Breast epithelium (tissue), 4 donors: ENCODE data around the gene INSIG1. TPM values are rescaled to one million over a fixed set of nuclear protein-coding genes. Genes with fewer than 3 reads are reported as not detected.

Experiments used
- DNase-seq, 2 donors: peaks; one replicate each; pipeline ENCODE4 v3.0.0-alpha.2; 2019; ENCODE audit warnings: low spot score in 2 of 2
- H3K27ac ChIP-seq, 2 donors: fragments of 200-600 bp; sonication (generic) in 1 of 2; one replicate each; pipeline ENCODE4 v1.5.1; 2016 to 2019; ENCODE audit warnings: mild to moderate bottlenecking in 1 of 2
- H3K27me3 ChIP-seq, 2 donors: fragments of 200-600 bp; sonication (generic) in 1 of 2; one replicate each; pipeline versions ENCODE4 v1.5.1 to v1.6.0; 2017 to 2019; ENCODE audit warnings: control low read depth in 1 of 2, mild to moderate bottlenecking in 1 of 2
- H3K36me3 ChIP-seq: fragments of 200-600 bp; one replicate; pipeline ENCODE4 v1.5.1; 2019
- H3K4me1 ChIP-seq, 2 donors: fragments of 200-600 bp; sonication (generic); one replicate each; pipeline ENCODE4 v1.5.1; 2016 to 2019; ENCODE audit warnings: control low read depth in 1 of 2
- H3K4me3 ChIP-seq, 3 donors: fragments of 200-600 bp; sonication (generic); 1 replicate in 2 of 3; 2 replicates in 1 of 3; pipeline ENCODE4 v1.5.1; 2016 to 2019; ENCODE audit warnings: mild to moderate bottlenecking in 3 of 3, moderate library complexity in 2 of 3
- H3K9me3 ChIP-seq, 2 donors: fragments of 200-600 bp; sonication (generic) in 1 of 2; one replicate each; pipeline ENCODE4 v1.5.1; 2016 to 2019; ENCODE audit warnings: control low read depth in 1 of 2
- POLR2A ChIP-seq: fragments of 450-650 bp; IDR thresholded peaks from one replicate; pipeline ENCODE4 v1.6.1; 2016; ENCODE audit warnings: antibody characterized with exemption, mild to moderate bottlenecking, moderate library complexity
- POLR2AphosphoS5 ChIP-seq, 3 donors: sonication (generic); formaldehyde crosslinking; IDR thresholded peaks; one replicate each; pipeline ENCODE4 v1.6.1; 2017; ENCODE audit warnings: antibody characterized with exemption in 3 of 3
- intact Hi-C: fragments of 100-400 bp; cut with DNase I; formaldehyde crosslinking; loops from one replicate; pipeline ENCODE4 v1.15.1; 2023; ENCODE audit warnings: low total_unique reads
- total RNA-seq, 3 donors: library from RNA; depleted of rRNA; stranded (reverse); fragments of >200 nt; gene quantifications; one replicate each; pipeline ENCODE4 v1.1.0, GENCODE V29; 2016
- TF ChIP-seq, protein P1 (sequence below), 3 donors: fragments of 450-650 bp; IDR thresholded peaks; one replicate each; pipeline ENCODE4 v1.5.1; 2016 to 2017; ENCODE audit warnings: antibody characterized with exemption in 3 of 3, mild to moderate bottlenecking in 3 of 3, moderate library complexity in 3 of 3

The INSIG1 gene
- total RNA-seq, 3 donors from 2014 or later, result 37.0 to 89.6 (median 66.0) TPM

DNA sequence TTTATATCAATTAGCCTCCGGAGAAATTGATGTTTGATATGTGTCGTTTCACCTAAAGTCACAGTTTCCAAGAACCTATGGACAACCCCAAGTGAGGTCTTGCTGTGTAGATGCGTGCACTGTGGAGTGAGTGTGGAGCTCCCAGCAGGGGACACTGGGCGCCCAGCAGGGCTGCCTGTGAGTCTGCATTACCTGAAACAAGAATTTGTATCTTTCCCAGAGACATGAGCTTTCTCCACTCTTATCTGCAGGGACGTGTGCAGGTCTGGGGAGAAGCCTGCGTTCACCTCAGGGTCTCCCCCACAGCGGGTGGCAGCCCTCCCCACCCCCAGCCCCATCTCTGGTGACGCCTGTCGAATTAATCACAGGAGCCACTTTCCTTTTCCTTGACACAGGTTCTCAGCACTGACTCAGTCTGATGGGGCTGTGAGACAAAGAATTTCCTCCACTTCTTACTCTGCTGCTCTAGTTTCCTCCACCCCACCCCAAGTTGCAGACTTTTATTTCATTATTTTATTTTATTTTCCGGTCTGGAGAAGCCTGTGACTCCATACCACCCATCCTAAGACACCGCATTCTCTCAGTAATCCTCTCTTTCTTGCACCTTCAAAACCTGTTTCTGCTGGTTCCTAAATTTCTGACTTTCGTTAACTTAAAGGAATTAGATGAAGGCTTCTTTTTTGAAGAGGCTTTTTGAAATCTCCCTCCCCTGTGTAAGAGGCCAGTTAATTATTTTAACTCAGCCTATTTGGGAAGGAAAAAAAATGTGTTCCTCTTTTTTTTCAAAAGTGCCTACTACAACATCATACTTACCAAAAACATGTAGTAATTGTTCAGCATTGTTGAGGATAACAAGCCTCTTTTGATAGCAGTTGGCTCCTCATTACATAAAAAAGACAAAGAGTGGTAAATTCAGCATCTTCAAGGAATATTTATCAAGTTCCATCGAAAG is 17.0 kb upstream of the INSIG1 start:
- intact Hi-C loops, result no loop called here
- Histone ChIP-seq H3K27me3 (peaks cover 0 to 9% of the 10 kb centered on the region in 2 donors), H3K4me1 (no peaks in the 10 kb centered on the region), H3K4me3 (no peak overlapping the region), H3K9me3 (no peaks in the 10 kb centered on the region), H3K36me3 (no peaks in the 10 kb centered on the region), H3K27ac (no peak overlapping the region)
- peak in 1 of 2 donors; percentile 24 for DNase-seq
- TF ChIP-seq, protein P1, sequence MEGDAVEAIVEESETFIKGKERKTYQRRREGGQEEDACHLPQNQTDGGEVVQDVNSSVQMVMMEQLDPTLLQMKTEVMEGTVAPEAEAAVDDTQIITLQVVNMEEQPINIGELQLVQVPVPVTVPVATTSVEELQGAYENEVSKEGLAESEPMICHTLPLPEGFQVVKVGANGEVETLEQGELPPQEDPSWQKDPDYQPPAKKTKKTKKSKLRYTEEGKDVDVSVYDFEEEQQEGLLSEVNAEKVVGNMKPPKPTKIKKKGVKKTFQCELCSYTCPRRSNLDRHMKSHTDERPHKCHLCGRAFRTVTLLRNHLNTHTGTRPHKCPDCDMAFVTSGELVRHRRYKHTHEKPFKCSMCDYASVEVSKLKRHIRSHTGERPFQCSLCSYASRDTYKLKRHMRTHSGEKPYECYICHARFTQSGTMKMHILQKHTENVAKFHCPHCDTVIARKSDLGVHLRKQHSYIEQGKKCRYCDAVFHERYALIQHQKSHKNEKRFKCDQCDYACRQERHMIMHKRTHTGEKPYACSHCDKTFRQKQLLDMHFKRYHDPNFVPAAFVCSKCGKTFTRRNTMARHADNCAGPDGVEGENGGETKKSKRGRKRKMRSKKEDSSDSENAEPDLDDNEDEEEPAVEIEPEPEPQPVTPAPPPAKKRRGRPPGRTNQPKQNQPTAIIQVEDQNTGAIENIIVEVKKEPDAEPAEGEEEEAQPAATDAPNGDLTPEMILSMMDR (IDR thresholded peaks at IDR 0.05), result no peak
- TF ChIP-seq POLR2A, result no peak
- TF ChIP-seq POLR2AphosphoS5 (IDR thresholded peaks at IDR 0.05), result no peak

DNA sequence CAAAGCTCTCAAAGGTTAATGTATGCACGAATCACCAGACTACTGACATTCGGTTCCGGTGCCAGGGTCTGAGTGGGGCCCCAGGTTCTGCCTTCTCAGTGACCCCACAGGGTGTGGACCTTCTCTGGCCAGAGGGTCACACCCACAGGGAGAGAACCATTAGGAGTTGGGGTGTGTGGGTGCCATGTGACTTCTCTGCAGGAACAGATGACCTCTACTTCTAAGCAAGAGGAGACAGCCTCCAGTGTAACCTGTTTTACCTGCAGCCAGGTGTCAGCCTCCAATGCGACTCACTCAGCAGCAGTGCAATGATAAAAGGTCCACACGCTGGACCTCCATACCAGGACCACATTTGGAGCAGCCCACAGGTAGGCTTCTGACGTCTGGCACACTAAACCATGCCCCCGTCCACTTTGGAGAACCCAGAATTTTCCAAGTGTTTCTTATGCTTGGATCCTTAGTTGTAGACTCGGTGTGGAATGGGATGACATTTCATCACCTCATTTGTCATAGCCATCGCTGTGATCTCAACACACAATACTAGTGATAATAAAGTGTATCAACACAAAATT is 16.2 kb upstream of the INSIG1 start:
- H3K27me3 ChIP-seq, result peaks cover 0 to 9% of the 10 kb centered on the region in 2 donors
- intact Hi-C loops, result no loop called here
- H3K27ac ChIP-seq, result no peak overlapping the region

DNA sequence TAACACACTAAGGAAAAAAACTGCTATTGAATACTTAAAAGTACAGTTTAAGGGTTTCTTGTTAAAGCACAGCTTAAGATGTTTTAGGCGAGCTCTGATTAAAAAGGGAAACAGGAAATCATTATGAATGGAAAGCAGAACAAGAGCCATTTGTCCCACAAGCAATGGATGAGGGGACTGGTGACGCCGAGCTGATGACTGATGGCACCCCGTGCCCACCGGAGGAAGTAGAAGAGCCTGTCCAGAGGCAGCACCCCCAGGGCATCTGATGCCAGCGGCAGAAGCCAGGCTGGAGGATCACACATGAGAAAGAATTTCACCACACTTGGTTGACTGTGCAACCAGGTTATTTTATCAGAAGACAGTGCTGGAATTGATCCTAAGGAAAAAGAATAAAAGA is 15.0 kb upstream of the INSIG1 start:
- Histone ChIP-seq H3K27ac (no peak overlapping the region), H3K4me3 (no peak overlapping the region), H3K36me3 (no peaks in the 10 kb centered on the region), H3K4me1 (no peaks in the 10 kb centered on the region), H3K27me3 (peaks cover 0 to 4% of the 10 kb centered on the region in 2 donors), H3K9me3 (no peaks in the 10 kb centered on the region)
- intact Hi-C loops, result no loop called here
- DNase-seq, result no peak
- TF ChIP-seq POLR2A (no peak), POLR2AphosphoS5 (IDR thresholded peaks at IDR 0.05) (no peak)
- TF ChIP-seq, protein P1 (IDR thresholded peaks at IDR 0.05), result no peak

More for the DNA sequence above, 16.2 kb upstream of the INSIG1 start:
- no peak overlapping the region for H3K4me3 ChIP-seq
- DNase-seq, result peak in 1 of 2 donors; percentile 24
- no peaks in the 10 kb centered on the region for H3K9me3 ChIP-seq
- no peaks in the 10 kb centered on the region for H3K4me1 ChIP-seq
- no peaks in the 10 kb centered on the region for H3K36me3 ChIP-seq
- no peak for TF ChIP-seq POLR2AphosphoS5 (IDR thresholded peaks at IDR 0.05)
- TF ChIP-seq POLR2A, result no peak
- TF ChIP-seq, protein P1 (IDR thresholded peaks at IDR 0.05), result no peak

DNA sequence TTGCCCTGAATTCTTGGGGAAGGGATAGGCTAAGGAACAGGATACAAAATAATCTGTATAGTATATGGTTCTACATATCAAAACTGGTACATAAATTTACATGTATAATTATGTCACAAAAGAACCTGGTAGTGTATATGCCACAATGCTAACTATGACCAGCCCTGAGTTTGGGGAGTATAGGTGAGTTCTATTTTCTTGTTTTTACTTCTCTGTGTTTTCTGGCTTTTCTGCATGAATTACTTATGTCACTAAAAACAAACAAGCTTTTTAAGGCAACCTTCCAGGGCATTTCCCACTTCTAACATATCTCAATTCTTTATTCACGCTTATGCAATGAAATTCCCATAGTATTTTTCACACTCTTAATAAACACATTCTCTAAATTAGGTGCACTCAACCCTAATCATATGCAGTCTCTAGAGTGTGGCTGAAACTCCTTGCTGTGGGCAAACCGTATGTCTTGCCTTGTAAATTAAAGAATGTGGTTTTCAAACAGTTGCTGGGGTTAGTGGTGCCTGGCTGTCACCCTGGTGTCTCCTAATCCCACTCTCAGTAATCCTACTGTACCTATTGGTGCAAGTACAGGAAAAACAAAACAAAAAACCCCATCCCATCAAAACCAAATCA is 14.0 kb upstream of the INSIG1 start:
- peaks cover 0 to 4% of the 10 kb centered on the region in 2 donors for H3K27me3 ChIP-seq
- H3K4me1 ChIP-seq, result no peaks in the 10 kb centered on the region
- H3K36me3 ChIP-seq, result no peaks in the 10 kb centered on the region
- DNase-seq, result no peak
- H3K27ac ChIP-seq, result no peak overlapping the region
- H3K4me3 ChIP-seq, result no peak overlapping the region
- H3K9me3 ChIP-seq, result no peaks in the 10 kb centered on the region
- TF ChIP-seq POLR2A (no peak), POLR2AphosphoS5 (IDR thresholded peaks at IDR 0.05) (no peak)
- TF ChIP-seq, protein P1 (IDR thresholded peaks at IDR 0.05), result no peak
- intact Hi-C loops, result no loop called here
